Measurements from ENCODE around the gene MTF1. TPM values are rescaled to one million over a fixed set of nuclear protein-coding genes. Genes with fewer than 3 reads are reported as not detected.

Gene MTF1
- total and polyA plus RNA-seq, 2 experiments from 2014 or later, result 2.1 to 14.4 TPM

DNA sequence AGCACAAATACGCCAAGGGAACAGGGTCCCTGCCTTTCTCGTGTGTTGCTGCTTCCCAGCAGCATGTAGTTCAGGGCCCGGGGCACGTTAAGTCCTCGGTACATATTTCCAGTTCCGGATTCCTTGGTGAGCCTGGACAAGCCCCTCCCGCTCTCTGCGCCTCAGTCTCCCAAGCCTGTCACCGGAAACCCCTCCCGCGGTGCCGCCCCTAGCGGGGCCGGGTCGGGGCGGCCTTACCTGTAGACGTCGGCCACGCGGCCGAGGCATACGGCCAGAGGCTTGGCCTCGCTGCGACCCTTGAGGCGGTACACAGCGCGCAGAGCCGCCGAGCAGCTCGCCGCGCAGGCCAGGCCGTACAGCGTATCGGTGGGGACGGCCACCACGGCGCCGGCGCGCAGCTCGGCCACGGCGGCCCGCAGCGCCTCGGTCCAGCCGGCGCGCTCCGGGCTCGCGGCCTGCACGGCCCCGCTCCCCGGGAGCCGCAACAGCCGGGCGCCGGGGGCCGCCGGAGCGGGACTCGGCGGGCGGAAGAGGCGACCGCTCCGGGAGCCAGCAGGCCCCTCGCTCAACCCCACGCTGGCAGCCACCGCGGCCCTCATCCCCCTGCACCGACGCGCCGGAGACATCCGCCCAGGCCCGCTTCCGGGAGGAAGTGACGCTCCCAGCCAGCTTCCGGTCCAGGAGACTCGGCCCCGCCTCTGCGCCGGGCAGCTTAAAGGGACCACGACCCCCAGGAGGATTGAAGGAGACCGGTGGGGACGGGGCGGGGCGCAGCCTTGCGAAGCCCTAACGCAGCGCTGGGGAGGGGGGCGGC lies 51.6 kb downstream of the MTF1 start, which contains the start of the genes C1orf122 and YRDC:
Gene C1orf122 (plus strand): TSS at position 236 of the 814 bp plus-strand sequence. CDS start 615 bp downstream, outside the sequence.
Gene YRDC (minus strand): TSS at position 654 of the 814 bp plus-strand sequence. CDS start 28 bp downstream, at position 626.
- Histone ChIP-seq H3K4me1 (ENCODE audit: insufficient read depth) (peaks cover 26% of the 10 kb centered on the region), H4K20me1 (ENCODE audit: insufficient read depth) (no peaks in the 10 kb centered on the region), H3F3A (ENCODE audit: insufficient read depth) (peaks cover 32% of the 10 kb centered on the region), H3K9me2 (ENCODE audit: insufficient read depth) (no peaks in the 10 kb centered on the region), H3K4me3 (peak within 1 kb of the TSS; percentile 96), H3K36me3 (ENCODE audit: low read depth) (peaks cover 39% of the 10 kb centered on the region), H3K4me2 (ENCODE audit: unreplicated experiment) (peak within 1 kb of the TSS; percentile 89), H3K9ac (peak within 1 kb of the TSS; percentile 88), H3K27me3 (replicated peaks; ENCODE audit: insufficient read depth) (no peaks in the 10 kb centered on the region), H3K27ac (peak within 1 kb of the TSS; percentile 80), H3K9me3 (ENCODE audit: low read depth) (no peaks in the 10 kb centered on the region), H2AFZ (peak within 1 kb of the TSS; percentile 83), H3K79me2 (ENCODE audit: insufficient read depth) (peaks cover 67% of the 10 kb centered on the region)
- WGBS, 2 experiments (ENCODE audit: low coverage in 1 of 2, low lambda C conversion rate in 2 of 2, missing lambda C conversion rate in 2 of 2), result 1 to 2% methylated on average over 35 to 45 of the region's 95 CpGs
- TF ChIP-seq EZH2 (IDR thresholded peaks at IDR 0.05; ENCODE audit: insufficient read depth, poor library complexity, severe bottlenecking) (no peak), EZH2phosphoT487 (IDR thresholded peaks at IDR 0.05; ENCODE audit: insufficient read depth, low read depth) (no peak)
- in situ Hi-C loops (cut with MboI), result no loop called here
- peak; percentile 98 for DNase-seq

DNA sequence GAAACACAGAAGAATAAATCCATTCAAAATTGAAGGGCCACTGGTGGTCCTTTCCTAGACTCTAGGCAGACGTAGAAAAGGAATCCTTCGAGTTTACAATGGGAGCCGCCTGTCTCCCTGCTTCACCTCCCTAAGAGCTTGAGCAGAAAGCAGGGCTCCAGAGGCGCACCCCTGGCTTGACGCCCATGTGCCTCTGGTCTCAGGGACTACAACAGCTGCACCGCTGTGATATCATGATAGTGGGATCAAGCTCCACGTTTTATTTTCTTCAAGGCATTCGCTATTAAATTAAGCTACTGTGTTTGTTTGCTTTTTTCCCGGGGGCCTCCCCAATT lies 52.2 kb downstream of the MTF1 start:
- peak overlapping the region; percentile 80 for H3K27ac ChIP-seq
- no peaks in the 10 kb centered on the region for H3K27me3 ChIP-seq (replicated peaks; ENCODE audit: insufficient read depth)
- H3K9me2 ChIP-seq (ENCODE audit: insufficient read depth), result no peaks in the 10 kb centered on the region
- peak overlapping the region; percentile 43; the same call in 1 of the 2 replicates for H2AFZ ChIP-seq
- 2 to 3% methylated on average over 9 of the region's 9 CpGs for WGBS, 2 experiments (ENCODE audit: low coverage in 1 of 2, low lambda C conversion rate in 2 of 2, missing lambda C conversion rate in 2 of 2)
- peak; percentile 54 for DNase-seq
- peak overlapping the region; percentile 88 for H3K9ac ChIP-seq
- peaks cover 37% of the 10 kb centered on the region for H3F3A ChIP-seq (ENCODE audit: insufficient read depth)
- peaks cover 45% of the 10 kb centered on the region for H3K36me3 ChIP-seq (ENCODE audit: low read depth)
- H3K9me3 ChIP-seq (ENCODE audit: low read depth), result no peaks in the 10 kb centered on the region
- peaks cover 62% of the 10 kb centered on the region for H3K79me2 ChIP-seq (ENCODE audit: insufficient read depth)
- H3K4me3 ChIP-seq, result peak overlapping the region; percentile 96
- no peaks in the 10 kb centered on the region for H4K20me1 ChIP-seq (ENCODE audit: insufficient read depth)
- H3K4me1 ChIP-seq (ENCODE audit: insufficient read depth), result peaks cover 26% of the 10 kb centered on the region
- in situ Hi-C loops (cut with MboI), result no loop called here
- H3K4me2 ChIP-seq (ENCODE audit: unreplicated experiment), result peak overlapping the region; percentile 82
- no peak for TF ChIP-seq EZH2phosphoT487 (IDR thresholded peaks at IDR 0.05; ENCODE audit: insufficient read depth, low read depth)
- TF ChIP-seq EZH2 (IDR thresholded peaks at IDR 0.05; ENCODE audit: insufficient read depth, poor library complexity, severe bottlenecking), result no peak

DNA sequence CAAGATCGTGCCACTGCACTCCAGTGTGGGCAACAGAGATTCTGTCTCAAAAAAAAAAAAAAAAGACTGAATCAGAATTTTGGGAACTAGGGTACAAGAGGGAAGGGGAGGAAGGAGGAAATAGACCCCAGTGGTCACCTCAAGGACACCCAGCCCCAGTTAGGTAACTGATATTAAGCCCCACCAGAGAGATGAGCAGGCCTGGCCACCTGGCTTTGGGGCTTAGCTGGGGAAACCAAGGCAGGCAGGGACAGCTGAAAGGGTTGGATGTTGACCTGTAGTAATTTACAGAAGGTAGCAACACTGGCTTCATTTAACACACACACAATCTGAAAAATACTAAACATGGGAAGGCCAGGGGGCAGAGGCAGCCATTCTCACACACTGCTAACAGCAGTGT lies 57.0 kb downstream of the MTF1 start:
- Histone ChIP-seq H3F3A (ENCODE audit: insufficient read depth) (peaks cover 23% of the 10 kb centered on the region), H3K9ac (no peak overlapping the region), H3K9me2 (ENCODE audit: insufficient read depth) (no peaks in the 10 kb centered on the region), H3K27ac (no peak overlapping the region), H3K4me2 (ENCODE audit: unreplicated experiment) (no peak overlapping the region), H3K4me1 (ENCODE audit: insufficient read depth) (peaks cover 7% of the 10 kb centered on the region; the same call in 1 of the 2 replicates), H3K27me3 (replicated peaks; ENCODE audit: insufficient read depth) (no peaks in the 10 kb centered on the region), H4K20me1 (ENCODE audit: insufficient read depth) (no peaks in the 10 kb centered on the region), H3K4me3 (no peak overlapping the region), H3K79me2 (ENCODE audit: insufficient read depth) (peaks cover 25% of the 10 kb centered on the region), H3K36me3 (ENCODE audit: low read depth) (peaks cover 50% of the 10 kb centered on the region), H3K9me3 (ENCODE audit: low read depth) (no peaks in the 10 kb centered on the region), H2AFZ (no peak overlapping the region)
- DNase-seq, result no peak
- TF ChIP-seq EZH2 (IDR thresholded peaks at IDR 0.05; ENCODE audit: insufficient read depth, poor library complexity, severe bottlenecking), result no peak
- TF ChIP-seq EZH2phosphoT487 (IDR thresholded peaks at IDR 0.05; ENCODE audit: insufficient read depth, low read depth), result no peak
- in situ Hi-C loops (cut with MboI), result no loop called here
- WGBS, 2 experiments (ENCODE audit: low coverage in 1 of 2, low lambda C conversion rate in 2 of 2, missing lambda C conversion rate in 2 of 2), result 96 to 100% methylated on average over 1 of the region's 1 CpG

DNA sequence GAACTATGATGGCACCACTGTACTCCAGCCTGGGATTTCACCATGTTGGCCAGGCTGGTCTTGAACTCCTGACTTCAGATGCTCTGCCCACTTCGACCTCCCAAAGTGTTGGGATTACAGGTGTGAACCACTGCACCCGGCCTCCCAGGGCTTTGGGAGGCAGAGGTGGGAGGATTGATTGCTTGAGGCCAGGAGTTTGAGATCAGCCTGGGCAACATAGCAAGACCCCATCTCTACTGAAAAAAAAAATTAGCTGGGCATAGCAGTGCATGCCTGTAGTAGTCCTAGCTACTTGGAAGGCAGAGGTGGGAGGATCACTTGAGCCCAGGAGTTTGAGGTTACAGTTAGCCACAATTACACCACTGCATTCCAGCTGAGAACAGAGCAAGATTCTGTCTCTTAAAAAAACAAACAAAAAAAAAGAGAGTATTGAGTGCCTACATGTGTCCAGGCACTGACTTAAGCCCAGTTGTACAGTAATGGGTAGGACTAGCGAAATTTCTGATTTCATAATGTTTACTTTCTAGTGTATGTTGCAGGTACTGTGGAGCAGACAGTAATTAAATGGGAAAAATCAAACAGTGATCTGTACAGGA lies 61.5 kb downstream of the MTF1 start:
- Histone ChIP-seq H3K4me3 (no peak overlapping the region), H3K36me3 (ENCODE audit: low read depth) (peaks cover 12% of the 10 kb centered on the region), H3K9me3 (ENCODE audit: low read depth) (no peaks in the 10 kb centered on the region), H3K9ac (no peak overlapping the region), H3K9me2 (ENCODE audit: insufficient read depth) (no peaks in the 10 kb centered on the region), H3F3A (ENCODE audit: insufficient read depth) (peaks cover 14% of the 10 kb centered on the region), H3K79me2 (ENCODE audit: insufficient read depth) (no peaks in the 10 kb centered on the region), H3K4me1 (ENCODE audit: insufficient read depth) (no peaks in the 10 kb centered on the region), H4K20me1 (ENCODE audit: insufficient read depth) (no peaks in the 10 kb centered on the region), H3K27me3 (replicated peaks; ENCODE audit: insufficient read depth) (0 out of 2 replicates have a peak, but pooled peaks cover 5% of the 10 kb centered on the region), H3K4me2 (ENCODE audit: unreplicated experiment) (no peak overlapping the region), H3K27ac (no peak overlapping the region), H2AFZ (no peak overlapping the region)
- DNase-seq, result peak; percentile 51
- in situ Hi-C loops (cut with MboI), result no loop called here
- WGBS, 2 experiments (ENCODE audit: low coverage in 1 of 2, low lambda C conversion rate in 2 of 2, missing lambda C conversion rate in 2 of 2), result 87 to 94% methylated on average over 3 of the region's 3 CpGs
- no peak for TF ChIP-seq EZH2phosphoT487 (IDR thresholded peaks at IDR 0.05; ENCODE audit: insufficient read depth, low read depth)
- TF ChIP-seq EZH2 (IDR thresholded peaks at IDR 0.05; ENCODE audit: insufficient read depth, poor library complexity, severe bottlenecking), result no peak

All from GM23248 (cell line).